Nephron (organoid): ENCODE data around the gene CTIF.

Source experiments
- H3K27ac Mint-ChIP-seq, 3 experiments: 2 replicates each; pipeline ENCODE4 v1.8.0; 2020; ENCODE audit warnings: mixed read lengths in 3 of 3, mild to moderate bottlenecking in 2 of 3, moderate library complexity in 1 of 3
- H3K27me3 Mint-ChIP-seq: 2 replicates; pipeline ENCODE4 v1.8.0; 2021; ENCODE audit warnings: low read depth, mild to moderate bottlenecking, moderate library complexity, mixed read lengths
- H3K36me3 Mint-ChIP-seq: 2 replicates; pipeline ENCODE4 v1.8.0; 2020; ENCODE audit warnings: low read depth, mixed read lengths
- H3K4me1 Mint-ChIP-seq: 2 replicates; pipeline ENCODE4 v1.8.0; 2020; ENCODE audit warnings: mixed read lengths
- H3K4me3 Mint-ChIP-seq, 3 experiments: 2 replicates each; pipeline ENCODE4 v1.8.0; 2020; ENCODE audit warnings: mild to moderate bottlenecking in 3 of 3, mixed read lengths in 3 of 3, moderate library complexity in 2 of 3
- H3K9me3 Mint-ChIP-seq: 2 replicates; pipeline ENCODE4 v1.8.0; 2020; ENCODE audit warnings: mixed read lengths
- CTCF ChIP-seq, 3 experiments: fragments of 200-600 bp; sonication (generic); IDR thresholded peaks; one replicate each; pipeline ENCODE4 v1.5.0; 2021; ENCODE audit warnings: antibody characterized with exemption in 3 of 3; ENCODE audit not compliant: unreplicated experiment in 3 of 3

CTIF gene

GRCh38 chr18:48784656-48785055 is 245.8 kb downstream of the CTIF start:
- H3K36me3 Mint-ChIP-seq = peaks cover 11% of the 10 kb centered on the region
- no peaks in the 10 kb centered on the region for H3K9me3 Mint-ChIP-seq
- H3K27ac Mint-ChIP-seq = peak overlapping the region in 2 of 3 experiments; percentile 82 to 100
- H3K4me1 Mint-ChIP-seq = peaks cover 66% of the 10 kb centered on the region
- H3K27me3 Mint-ChIP-seq = no peaks in the 10 kb centered on the region
- H3K4me3 Mint-ChIP-seq = no peak overlapping the region
- no peak for TF ChIP-seq CTCF (IDR thresholded peaks at IDR 0.05; ENCODE audit: unreplicated experiment in 3 of 3)

GRCh38 chr18:48785091-48785614 is 246.3 kb downstream of the CTIF start:
- no peaks in the 10 kb centered on the region for H3K27me3 Mint-ChIP-seq
- H3K4me3 Mint-ChIP-seq = no peak overlapping the region
- no peaks in the 10 kb centered on the region for H3K9me3 Mint-ChIP-seq
- no peak for TF ChIP-seq CTCF (IDR thresholded peaks at IDR 0.05; ENCODE audit: unreplicated experiment in 3 of 3)
- peaks cover 14% of the 10 kb centered on the region for H3K36me3 Mint-ChIP-seq
- H3K27ac Mint-ChIP-seq = peak overlapping the region in 2 of 3 experiments; percentile 82 to 100
- H3K4me1 Mint-ChIP-seq = peaks cover 64% of the 10 kb centered on the region

- H3K4me1 Mint-ChIP-seq = peaks cover 59% of the 10 kb centered on the region
- no peaks in the 10 kb centered on the region for H3K9me3 Mint-ChIP-seq
- H3K36me3 Mint-ChIP-seq = peaks cover 19% of the 10 kb centered on the region
- TF ChIP-seq CTCF (IDR thresholded peaks at IDR 0.05; ENCODE audit: unreplicated experiment in 3 of 3) = no peak
- peak overlapping the region in 1 of 3 experiments; percentile 60 for H3K27ac Mint-ChIP-seq
- no peaks in the 10 kb centered on the region for H3K27me3 Mint-ChIP-seq
- no peak overlapping the region for H3K4me3 Mint-ChIP-seq
Observed at GRCh38 chr18:48785736-48786454, 247.1 kb downstream of the CTIF start.

- Mint-ChIP-seq H3K4me1 (peaks cover 57% of the 10 kb centered on the region), H3K27me3 (no peaks in the 10 kb centered on the region), H3K27ac (peak overlapping the region; percentile 22 to 88 (median 66)), H3K9me3 (no peaks in the 10 kb centered on the region), H3K36me3 (peaks cover 23% of the 10 kb centered on the region), H3K4me3 (no peak overlapping the region)
- no peak for TF ChIP-seq CTCF (IDR thresholded peaks at IDR 0.05; ENCODE audit: unreplicated experiment in 3 of 3)
Observed at GRCh38 chr18:48786455-48787202, 247.8 kb downstream of the CTIF start.

GRCh38 chr18:48787203-48788151 is 248.6 kb downstream of the CTIF start:
- H3K4me3 Mint-ChIP-seq = no peak overlapping the region
- H3K9me3 Mint-ChIP-seq = no peaks in the 10 kb centered on the region
- H3K27ac Mint-ChIP-seq = peak overlapping the region; percentile 22 to 88 (median 66)
- no peak for TF ChIP-seq CTCF (IDR thresholded peaks at IDR 0.05; ENCODE audit: unreplicated experiment in 3 of 3)
- peaks cover 25% of the 10 kb centered on the region for H3K36me3 Mint-ChIP-seq
- peaks cover 58% of the 10 kb centered on the region for H3K4me1 Mint-ChIP-seq
- no peaks in the 10 kb centered on the region for H3K27me3 Mint-ChIP-seq
